ENCODE data around the gene BCAR1.

DNA sequence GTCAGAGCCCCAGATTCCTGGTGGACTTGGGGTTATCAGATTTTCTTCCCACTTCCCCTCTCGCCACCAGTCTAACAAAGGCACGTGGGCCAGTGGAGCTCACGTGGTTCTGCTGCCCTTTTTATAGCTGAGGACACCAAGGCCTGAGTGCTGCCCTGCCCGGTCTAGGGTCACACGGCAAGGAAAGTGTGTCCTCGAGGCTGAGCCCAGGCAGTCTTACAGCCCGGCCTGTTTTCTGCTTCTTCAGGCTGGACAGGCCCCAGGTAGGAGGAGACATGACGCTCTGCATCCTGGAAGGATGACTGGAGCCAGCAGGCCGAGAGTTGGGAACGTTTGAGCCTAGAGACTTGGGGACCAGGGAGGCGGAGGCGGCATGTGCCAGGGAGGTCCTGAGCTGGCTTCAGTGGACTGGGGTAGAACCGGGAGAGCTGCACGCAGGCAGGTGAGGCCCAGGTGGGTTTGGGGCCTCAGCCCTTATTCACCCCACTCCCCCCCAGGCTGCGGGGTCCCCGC lies 29.1 kb downstream of the BCAR1 start:
- TF ChIP-seq, protein P1, sequence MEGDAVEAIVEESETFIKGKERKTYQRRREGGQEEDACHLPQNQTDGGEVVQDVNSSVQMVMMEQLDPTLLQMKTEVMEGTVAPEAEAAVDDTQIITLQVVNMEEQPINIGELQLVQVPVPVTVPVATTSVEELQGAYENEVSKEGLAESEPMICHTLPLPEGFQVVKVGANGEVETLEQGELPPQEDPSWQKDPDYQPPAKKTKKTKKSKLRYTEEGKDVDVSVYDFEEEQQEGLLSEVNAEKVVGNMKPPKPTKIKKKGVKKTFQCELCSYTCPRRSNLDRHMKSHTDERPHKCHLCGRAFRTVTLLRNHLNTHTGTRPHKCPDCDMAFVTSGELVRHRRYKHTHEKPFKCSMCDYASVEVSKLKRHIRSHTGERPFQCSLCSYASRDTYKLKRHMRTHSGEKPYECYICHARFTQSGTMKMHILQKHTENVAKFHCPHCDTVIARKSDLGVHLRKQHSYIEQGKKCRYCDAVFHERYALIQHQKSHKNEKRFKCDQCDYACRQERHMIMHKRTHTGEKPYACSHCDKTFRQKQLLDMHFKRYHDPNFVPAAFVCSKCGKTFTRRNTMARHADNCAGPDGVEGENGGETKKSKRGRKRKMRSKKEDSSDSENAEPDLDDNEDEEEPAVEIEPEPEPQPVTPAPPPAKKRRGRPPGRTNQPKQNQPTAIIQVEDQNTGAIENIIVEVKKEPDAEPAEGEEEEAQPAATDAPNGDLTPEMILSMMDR (IDR thresholded peaks at IDR 0.05; ENCODE audit: low read depth, low read length), result no peak
- no peak for TF ChIP-seq POLR2A (IDR thresholded peaks at IDR 0.05; ENCODE audit: extremely low read depth, insufficient read length)
